Measurements from ENCODE around the gene ADAMTS12.

ADAMTS12 gene

DNA sequence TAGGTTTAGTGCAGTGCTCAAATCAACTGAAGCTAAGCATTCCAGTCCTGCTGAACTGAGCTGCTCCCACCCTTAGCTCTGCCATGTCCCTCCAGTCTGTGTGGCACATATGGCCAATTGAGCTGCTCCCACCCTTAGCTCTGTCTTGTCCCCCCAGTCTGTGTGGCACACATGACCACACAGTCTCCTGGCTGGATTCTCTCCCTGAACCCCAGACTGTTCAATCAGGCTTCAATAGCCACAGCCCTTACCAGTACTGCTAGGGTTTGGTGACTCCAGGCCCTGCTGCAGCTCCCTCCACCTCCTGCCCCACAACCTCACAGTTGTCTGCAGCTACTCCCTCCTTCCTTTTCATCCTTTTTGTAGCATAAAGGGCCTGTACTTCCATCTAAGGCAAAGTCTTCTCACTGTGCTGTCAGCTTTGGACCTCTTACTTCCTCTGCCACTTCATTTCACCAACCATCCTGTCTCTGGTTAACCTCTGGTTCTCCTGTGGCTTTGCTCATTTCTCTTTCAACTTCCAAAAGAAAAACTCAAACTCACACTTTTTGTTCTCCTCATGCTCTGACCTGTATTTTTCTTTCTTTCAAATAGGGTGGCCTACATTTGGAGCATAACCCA lies 50.8 kb downstream of the ADAMTS12 start:
- no peak for FAIRE-seq

- FAIRE-seq = no peak
These were observed 54.5 kb downstream of the ADAMTS12 start for GRCh38 chr5:33837301-33837700.

GRCh38 chr5:33834334-33834733 lies 57.5 kb downstream of the ADAMTS12 start:
- no peak for FAIRE-seq

DNA sequence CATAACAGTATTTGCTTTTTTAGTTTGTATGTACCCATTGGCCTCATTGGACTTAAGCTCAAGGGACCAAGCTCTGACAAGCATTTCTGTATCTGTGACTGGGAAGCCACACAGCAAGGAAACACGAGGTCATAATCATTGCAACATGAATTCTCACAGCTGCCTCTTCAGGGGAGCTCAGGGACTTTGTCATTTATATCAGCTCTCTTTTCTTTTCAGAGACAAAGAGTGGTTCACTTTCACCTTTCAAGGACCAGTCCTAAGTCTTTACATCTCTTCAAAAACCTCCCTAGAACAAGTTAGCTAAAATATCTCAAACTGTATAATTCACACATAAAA lies 58.6 kb downstream of the ADAMTS12 start:
- no peak for FAIRE-seq

DNA sequence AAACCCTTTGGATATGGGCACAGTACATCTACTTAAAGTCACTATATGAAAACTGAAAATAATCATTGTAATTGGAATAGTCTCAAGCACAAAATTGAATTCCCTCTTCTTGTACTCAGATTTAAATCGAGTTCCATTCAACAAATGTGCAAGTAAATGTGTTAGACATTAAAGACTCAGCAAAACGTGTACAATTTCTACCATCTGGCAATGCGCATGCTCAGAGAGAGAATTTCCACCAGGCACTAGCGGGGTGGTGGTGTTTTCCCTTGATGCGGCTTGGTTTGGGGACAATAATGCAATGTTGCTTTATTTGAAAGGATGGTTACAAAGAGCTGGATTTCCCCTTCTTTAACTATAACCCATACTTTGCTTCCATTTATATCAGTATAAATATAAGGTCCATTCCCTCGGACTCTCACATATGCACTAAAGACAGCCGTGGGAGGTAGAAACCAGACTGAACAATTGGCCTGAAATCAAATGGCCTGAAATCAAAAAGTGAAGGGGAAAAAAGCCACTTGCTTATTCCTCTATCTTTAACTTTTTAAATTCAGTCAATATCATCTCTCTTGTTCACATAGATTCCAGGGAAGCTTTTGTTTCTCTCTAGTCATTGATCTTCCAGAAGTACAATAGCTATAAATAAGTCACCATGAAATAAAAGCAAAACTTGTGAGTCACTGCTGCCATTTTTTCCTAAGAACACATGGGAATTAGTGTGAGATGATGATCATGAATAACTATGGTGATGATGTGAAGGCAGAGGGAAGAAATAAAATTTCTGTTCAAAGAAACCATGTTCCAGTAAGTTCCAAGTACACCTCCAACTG lies 59.2 kb downstream of the ADAMTS12 start:
- no peak for FAIRE-seq

DNA sequence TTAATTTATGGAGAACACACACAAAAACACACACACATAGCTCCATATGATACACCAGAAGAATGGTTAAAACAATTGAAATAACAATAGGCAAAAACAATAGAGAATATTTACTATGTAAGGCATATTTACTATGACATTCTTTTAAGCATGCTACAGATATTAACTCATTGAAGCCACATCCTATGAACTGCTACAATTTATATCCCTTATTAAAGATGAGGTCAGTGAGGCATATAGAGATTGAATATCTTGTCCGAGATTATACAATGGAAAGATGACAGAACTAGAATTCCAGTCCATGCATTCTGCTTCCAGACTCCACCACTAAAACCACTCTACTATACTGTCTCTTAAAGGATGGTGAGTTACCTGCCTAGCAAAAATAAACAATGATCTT lies 60.7 kb downstream of the ADAMTS12 start:
- FAIRE-seq = no peak

GRCh38 chr5:33829430-33829829 lies 62.4 kb downstream of the ADAMTS12 start:
- no peak for FAIRE-seq

- no peak for FAIRE-seq
These were observed 63.0 kb downstream of the ADAMTS12 start for GRCh38 chr5:33828626-33829308.

DNA sequence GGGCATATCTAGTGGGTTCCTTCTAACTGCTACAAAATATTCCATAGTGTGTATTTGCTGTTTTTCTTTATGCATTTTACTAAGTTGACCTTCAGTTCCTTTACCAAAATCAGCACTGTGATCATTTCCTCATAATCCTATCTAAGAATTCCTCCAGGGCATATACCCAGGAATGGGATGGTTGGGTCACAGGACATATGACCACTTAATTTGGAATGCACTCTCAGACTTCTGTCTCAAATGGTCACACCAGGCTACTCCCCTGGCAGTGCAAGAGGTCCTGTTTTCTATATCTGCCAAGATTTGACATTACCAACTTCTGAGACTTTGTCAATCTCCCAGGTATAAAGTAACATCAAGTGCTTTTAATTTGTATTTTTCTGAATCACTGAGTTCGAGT lies 63.9 kb downstream of the ADAMTS12 start:
- no peak for FAIRE-seq

DNA sequence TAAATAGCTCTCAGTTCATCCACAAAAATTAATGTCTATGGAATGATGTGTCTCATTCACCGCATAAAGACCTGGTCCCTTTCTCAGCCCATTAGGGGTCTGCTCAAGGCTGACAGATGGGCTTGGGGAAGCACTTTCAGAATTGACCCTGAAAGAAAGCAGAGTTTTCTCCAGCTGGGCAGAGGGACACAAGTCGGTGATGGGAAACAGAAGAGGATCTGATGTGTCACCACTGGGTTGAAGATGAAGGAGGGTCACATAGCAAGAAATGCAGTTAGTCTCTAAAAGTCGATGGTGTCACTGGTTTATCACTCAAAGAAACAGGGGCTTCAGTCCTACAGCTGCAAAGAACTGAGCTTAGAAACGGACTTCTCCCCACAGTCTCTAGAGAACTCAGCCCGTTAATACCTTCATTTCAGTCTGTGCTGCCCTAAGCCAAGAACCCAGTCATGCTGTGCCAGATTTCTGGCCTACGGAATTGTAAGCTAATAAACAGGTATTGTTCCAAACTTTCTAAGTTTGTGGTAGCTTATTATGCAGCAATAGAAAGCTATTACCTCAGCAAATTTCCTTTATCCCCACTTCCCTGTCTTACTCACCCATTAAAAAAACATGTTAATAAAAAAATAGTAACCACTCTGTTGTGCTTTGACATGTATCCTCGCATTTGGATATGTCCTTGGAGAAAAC lies 64.6 kb downstream of the ADAMTS12 start:
- FAIRE-seq = no peak

DNA sequence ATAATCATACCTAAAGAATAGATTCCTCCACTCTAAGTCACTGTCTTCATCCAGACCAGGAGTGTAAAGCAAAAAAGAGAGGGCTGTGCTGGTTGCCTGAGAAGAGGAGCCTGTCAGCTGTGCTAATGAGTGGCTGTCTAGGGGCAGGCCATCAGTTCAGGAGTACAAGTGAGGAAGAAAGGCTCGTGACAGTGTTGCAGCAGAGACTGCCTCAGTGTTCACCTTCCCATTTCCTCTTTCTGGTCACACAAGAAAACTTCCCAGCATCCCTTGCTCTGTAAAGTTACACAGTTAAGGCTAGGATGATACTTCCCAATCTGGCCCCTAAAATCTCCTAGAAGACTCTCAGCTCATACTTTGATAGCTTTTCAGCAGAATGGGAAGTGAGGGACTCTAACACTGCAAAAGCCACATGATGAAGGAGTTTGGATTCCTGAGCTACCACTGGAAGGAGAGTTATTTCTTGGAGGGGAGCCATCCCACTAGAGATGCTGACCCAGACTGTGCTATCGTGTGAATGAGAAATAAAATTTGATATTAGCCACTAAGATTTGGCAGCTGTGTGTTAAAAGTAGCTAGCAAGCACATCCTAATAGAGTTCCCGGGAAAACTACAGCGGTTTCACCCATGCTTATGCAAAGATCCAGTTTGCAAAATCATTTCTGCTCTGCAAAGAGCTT lies 67.1 kb downstream of the ADAMTS12 start:
- no peak for FAIRE-seq

GRCh38 chr5:33817301-33817700 lies 74.5 kb downstream of the ADAMTS12 start:
- FAIRE-seq = no peak

GRCh38 chr5:33816791-33817190 lies 75.0 kb downstream of the ADAMTS12 start:
- FAIRE-seq = no peak

DNA sequence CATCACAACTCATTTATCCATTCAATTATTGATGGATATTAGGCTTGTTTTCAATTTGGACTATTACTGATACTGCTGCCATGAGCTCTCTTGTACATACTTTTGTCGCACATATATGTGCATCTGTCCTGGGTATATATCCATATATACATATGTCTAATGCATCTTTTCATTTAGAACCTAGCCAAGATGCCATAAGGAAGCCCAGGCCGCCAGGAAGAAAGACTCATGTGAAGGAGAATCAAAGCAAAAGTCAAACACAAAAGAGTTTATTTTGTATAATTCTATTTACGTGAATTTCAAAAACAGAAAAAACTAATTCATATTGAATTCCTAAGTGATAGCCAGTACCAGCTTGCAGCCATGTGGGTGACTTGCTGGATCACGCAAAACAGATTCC lies 79.0 kb downstream of the ADAMTS12 start:
- FAIRE-seq = no peak

DNA sequence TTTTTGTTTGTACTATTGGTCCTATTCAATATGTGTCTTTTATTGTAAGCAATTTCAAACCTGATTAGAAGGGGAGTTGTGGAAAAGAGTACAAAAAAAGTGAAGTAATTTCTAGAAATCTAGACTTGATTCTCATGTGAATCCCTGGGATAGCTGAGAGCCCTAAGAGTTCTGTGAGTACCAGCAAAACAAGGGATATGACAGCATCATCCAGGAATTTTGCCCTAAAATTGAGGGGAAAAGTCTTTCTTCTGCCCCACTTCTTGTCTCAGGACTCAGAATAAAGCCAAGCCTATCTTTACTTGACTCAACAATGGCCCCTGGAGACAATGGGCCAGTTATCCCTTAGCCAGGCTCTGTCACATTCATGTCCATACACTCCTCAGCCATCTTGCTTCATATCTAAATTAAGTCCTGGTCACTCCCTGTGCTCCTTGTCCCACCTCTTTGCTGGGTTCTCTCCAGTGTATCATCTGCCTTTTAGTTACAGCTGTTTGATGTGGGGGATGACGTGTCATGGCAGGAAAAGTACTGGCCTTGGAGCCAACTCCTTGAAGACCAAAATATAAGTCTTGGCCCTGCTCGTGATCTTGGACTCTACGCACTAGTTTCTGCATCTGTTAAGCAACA lies 81.2 kb downstream of the ADAMTS12 start:
- no peak for FAIRE-seq

DNA sequence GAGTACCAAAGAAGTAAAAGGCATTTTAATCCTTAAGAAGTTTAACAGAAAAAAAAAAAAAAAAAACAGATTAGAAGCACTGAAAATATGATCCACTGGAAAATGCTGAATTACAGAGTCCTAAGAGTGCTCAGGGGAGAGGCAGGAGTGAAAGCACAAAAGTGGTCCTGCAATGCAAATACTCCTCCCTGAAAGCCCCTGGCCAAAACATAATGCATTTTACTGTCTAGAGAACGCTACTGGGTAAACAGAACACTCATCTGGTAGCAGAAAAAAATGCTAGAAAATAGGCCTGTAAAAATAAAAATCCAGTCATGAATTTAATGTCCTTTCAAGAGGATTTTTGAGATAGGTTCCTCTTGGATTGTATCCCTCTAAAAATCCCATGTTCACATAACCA lies 81.9 kb downstream of the ADAMTS12 start:
- FAIRE-seq = no peak

GRCh38 chr5:33808699-33809098 lies 83.1 kb downstream of the ADAMTS12 start:
- no peak for FAIRE-seq

GRCh38 chr5:33807771-33808170 lies 84.0 kb downstream of the ADAMTS12 start:
- FAIRE-seq = no peak

- no peak for FAIRE-seq
These were observed 84.9 kb downstream of the ADAMTS12 start for GRCh38 chr5:33806738-33807442.

DNA sequence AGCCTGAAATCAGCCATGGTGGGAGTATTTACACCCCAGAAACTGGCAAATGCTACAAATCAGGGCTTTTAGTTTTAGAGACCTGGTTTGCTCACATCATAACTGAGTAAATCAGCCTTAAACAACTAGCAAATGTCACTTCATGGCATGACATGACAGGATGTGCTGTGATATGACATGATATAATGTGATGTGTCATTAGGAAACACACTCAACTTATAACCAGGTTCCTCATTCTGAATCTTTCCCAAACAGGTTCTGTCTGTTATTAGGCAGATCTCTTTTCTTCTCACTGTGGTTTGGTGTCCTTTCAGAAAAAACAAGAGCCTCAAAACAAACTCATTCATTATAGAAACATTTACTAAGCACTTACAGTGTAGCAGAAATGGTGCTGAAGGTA lies 90.5 kb downstream of the ADAMTS12 start:
- FAIRE-seq = no peak

DNA sequence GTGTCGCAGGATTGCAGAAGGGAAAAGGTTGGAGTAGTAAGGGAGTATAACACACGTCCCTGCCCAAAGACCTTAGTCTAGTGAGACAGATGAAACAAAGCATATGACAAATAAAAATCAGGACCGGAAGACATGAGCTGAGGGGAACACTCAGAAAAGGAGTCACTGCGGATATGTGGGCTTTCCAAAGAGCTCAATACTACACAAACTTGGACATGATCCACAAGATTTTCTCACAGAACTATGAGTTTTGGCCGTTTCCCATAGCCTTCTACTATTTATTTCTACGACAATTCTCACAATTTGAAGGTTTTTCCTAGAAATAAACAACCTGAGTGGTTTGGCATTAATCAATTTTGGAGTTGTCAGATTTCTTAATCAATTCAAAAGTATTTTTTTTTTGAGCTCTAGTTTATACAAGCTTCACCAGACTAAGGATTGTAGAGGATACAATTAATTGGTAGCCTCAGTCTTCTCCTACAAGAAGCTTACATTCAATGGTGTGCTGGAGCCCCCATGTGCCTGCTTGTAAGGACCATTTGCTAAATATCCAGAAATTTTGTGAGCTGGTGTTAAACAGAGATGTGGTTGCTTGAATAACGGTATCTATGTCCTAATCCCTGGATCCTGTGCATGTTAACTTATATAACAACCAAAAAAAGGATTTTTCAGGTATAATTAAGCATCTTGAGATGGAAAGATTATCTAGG lies 91.4 kb downstream of the ADAMTS12 start:
- no peak for FAIRE-seq

Data from G401.6 (cell line).